Nephron (organoid): ENCODE results near the gene PPP2R2D.

ENCODE experiments used
- H3K27ac Mint-ChIP-seq, 3 experiments: 2 replicates each; pipeline ENCODE4 v1.8.0; 2020; ENCODE audit warnings: mixed read lengths in 3 of 3, mild to moderate bottlenecking in 2 of 3, moderate library complexity in 1 of 3
- H3K27me3 Mint-ChIP-seq: 2 replicates; pipeline ENCODE4 v1.8.0; 2021; ENCODE audit warnings: low read depth, mild to moderate bottlenecking, moderate library complexity, mixed read lengths
- H3K36me3 Mint-ChIP-seq: 2 replicates; pipeline ENCODE4 v1.8.0; 2020; ENCODE audit warnings: low read depth, mixed read lengths
- H3K4me1 Mint-ChIP-seq: 2 replicates; pipeline ENCODE4 v1.8.0; 2020; ENCODE audit warnings: mixed read lengths
- H3K4me3 Mint-ChIP-seq, 3 experiments: 2 replicates each; pipeline ENCODE4 v1.8.0; 2020; ENCODE audit warnings: mild to moderate bottlenecking in 3 of 3, mixed read lengths in 3 of 3, moderate library complexity in 2 of 3
- H3K9me3 Mint-ChIP-seq: 2 replicates; pipeline ENCODE4 v1.8.0; 2020; ENCODE audit warnings: mixed read lengths
- TF ChIP-seq, protein P1 (sequence below), 3 experiments: fragments of 200-600 bp; sonication (generic); IDR thresholded peaks; one replicate each; pipeline ENCODE4 v1.5.0; 2021; ENCODE audit warnings: antibody characterized with exemption in 3 of 3; ENCODE audit not compliant: unreplicated experiment in 3 of 3

PPP2R2D gene

DNA sequence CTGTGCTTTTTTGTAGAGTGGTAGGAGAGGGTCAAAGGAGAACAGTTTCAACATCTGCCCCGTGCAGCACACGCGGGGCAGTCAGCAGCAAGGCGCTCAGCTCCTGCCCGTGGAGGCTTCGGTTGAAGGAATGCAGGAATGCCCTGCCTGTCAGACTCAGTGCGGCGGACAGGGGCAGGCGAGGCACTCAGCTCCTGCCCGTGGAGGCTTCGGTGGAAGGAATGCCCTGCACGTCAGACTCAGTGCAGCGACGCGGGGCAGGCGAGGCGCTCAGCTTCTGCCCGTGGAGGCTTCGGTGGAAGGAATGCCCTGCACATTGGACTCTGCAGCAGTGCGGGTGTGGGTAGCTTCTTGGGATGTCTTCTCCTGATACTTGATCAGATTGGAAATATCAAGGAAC, 37.0 kb downstream of the PPP2R2D start:
- H3K27me3 Mint-ChIP-seq, result no peaks in the 10 kb centered on the region
- H3K4me3 Mint-ChIP-seq, result no peak overlapping the region
- H3K4me1 Mint-ChIP-seq, result no peaks in the 10 kb centered on the region
- H3K36me3 Mint-ChIP-seq, result peaks cover 53% of the 10 kb centered on the region
- TF ChIP-seq, protein P1, sequence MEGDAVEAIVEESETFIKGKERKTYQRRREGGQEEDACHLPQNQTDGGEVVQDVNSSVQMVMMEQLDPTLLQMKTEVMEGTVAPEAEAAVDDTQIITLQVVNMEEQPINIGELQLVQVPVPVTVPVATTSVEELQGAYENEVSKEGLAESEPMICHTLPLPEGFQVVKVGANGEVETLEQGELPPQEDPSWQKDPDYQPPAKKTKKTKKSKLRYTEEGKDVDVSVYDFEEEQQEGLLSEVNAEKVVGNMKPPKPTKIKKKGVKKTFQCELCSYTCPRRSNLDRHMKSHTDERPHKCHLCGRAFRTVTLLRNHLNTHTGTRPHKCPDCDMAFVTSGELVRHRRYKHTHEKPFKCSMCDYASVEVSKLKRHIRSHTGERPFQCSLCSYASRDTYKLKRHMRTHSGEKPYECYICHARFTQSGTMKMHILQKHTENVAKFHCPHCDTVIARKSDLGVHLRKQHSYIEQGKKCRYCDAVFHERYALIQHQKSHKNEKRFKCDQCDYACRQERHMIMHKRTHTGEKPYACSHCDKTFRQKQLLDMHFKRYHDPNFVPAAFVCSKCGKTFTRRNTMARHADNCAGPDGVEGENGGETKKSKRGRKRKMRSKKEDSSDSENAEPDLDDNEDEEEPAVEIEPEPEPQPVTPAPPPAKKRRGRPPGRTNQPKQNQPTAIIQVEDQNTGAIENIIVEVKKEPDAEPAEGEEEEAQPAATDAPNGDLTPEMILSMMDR (IDR thresholded peaks at IDR 0.05; ENCODE audit: unreplicated experiment in 3 of 3), result no peak
- peak overlapping the region in 1 of 3 experiments; percentile 40 for H3K27ac Mint-ChIP-seq
- H3K9me3 Mint-ChIP-seq, result no peaks in the 10 kb centered on the region

DNA sequence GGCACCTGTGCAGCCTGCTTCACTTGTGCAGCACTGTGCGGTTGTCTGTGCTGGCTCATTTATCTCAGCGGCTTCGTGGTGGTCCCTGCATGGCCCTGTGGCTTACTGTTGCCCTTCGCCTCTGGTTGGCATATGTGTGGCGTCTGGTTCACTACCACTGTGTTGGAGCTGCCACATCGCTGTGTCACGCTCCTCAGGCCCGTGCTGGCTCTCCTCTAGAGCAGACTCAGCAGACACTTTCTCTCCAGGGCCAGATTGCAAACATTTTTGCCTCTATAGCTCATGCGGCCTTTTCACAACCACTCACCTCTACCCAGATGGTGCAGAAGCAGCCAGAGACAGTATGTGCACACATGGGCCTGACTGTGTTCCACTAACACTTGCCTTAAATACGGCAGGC, 37.9 kb downstream of the PPP2R2D start:
- Mint-ChIP-seq H3K4me3 (no peak overlapping the region), H3K4me1 (peaks cover 5% of the 10 kb centered on the region), H3K27ac (no peak overlapping the region), H3K9me3 (no peaks in the 10 kb centered on the region), H3K27me3 (no peaks in the 10 kb centered on the region), H3K36me3 (peaks cover 56% of the 10 kb centered on the region)
- TF ChIP-seq, protein P1 (IDR thresholded peaks at IDR 0.05; ENCODE audit: unreplicated experiment in 3 of 3), result no peak

DNA sequence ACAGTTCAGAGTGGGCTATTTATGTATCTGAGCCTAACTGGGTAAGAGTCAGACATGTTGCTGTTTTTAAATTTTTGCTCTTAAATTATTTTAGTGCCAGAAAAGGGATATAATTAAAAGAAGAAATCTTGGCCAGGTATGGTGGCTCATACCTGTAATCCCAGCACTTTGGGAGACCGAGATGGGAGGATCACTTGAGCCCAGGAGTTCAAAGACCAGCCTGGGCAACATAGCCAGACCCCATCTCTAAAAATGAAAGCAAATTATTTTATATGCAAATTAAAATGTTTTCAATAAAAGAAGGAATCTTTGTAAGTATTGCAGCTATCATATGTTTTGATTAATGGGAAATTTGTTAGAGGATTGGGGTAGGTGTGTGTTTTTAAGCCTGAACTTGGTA, 41.6 kb downstream of the PPP2R2D start:
- H3K27me3 Mint-ChIP-seq, result no peaks in the 10 kb centered on the region
- no peaks in the 10 kb centered on the region for H3K9me3 Mint-ChIP-seq
- TF ChIP-seq, protein P1 (IDR thresholded peaks at IDR 0.05; ENCODE audit: unreplicated experiment in 3 of 3), result no peak
- H3K4me3 Mint-ChIP-seq, result no peak overlapping the region
- H3K27ac Mint-ChIP-seq, result no peak overlapping the region
- peaks cover 76% of the 10 kb centered on the region for H3K36me3 Mint-ChIP-seq
- H3K4me1 Mint-ChIP-seq, result peaks cover 13% of the 10 kb centered on the region

DNA sequence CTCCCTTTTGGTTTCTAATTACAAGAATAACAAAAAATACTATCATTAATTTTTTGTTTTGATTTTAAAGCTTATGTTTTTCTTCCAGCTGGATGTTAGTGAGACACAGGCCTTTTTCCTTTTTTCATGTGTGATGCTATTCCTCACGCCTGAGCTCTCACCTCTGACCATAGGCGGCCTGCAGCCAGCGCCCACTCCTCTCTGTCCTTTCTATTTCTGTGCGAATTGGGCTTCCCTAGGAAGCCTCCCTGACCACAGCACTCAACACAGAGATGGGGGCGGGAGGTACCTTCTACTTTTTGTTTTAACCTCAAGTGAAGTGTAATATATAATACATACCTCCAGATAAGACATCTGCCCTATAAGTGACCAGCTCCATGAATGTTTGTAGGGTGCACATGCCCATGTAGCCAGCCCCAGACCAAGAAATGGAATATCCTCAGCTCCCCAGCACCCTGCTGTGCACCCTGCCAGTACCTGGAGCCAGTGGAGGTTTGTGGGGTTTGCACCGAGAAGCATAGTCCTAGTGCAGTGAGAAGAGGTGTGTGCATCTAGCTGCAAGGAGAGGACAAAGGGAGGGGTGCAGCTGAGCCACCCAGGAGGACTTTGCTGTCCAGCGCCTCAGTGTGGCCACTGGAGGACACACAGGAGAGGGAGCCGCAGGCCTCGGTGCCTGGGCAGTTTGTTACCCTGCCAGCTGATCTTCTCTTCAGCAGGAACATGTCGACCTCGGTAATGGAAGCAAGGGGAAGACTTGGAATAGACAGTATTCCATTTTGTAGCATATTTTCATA, 42.4 kb downstream of the PPP2R2D start:
- Mint-ChIP-seq H3K36me3 (peaks cover 76% of the 10 kb centered on the region), H3K9me3 (no peaks in the 10 kb centered on the region)

DNA sequence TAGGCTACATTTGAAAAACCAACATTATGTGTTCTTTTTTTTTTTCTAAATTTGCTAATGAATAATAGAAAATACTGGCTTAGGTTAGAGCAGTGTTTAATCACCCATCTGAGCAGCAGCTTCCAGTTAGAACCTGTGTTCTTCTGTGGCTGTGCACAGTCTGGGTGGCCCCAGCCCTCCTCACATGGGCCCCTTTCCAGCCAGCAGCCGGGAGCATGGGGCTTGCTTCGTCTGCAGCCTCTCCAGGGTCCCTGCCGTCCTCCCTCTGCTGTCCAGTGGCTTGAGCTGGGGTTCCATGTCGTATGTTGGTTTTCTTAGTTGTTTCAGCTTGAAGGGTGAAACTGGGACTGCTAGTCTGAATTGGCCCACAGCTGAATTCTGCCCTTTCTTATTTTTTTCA, 43.6 kb downstream of the PPP2R2D start:
- Mint-ChIP-seq H3K27ac (peak overlapping the region; percentile 69 to 72 (median 71)), H3K4me1 (peaks cover 13% of the 10 kb centered on the region), H3K9me3 (no peaks in the 10 kb centered on the region), H3K27me3 (no peaks in the 10 kb centered on the region), H3K4me3 (no peak overlapping the region), H3K36me3 (peaks cover 82% of the 10 kb centered on the region)
- TF ChIP-seq, protein P1 (IDR thresholded peaks at IDR 0.05; ENCODE audit: unreplicated experiment in 3 of 3), result no peak

More for the DNA sequence above, 42.4 kb downstream of the PPP2R2D start:
- Mint-ChIP-seq H3K4me1 (peaks cover 13% of the 10 kb centered on the region), H3K27ac (peak overlapping the region in 2 of 3 experiments; percentile 47 to 71), H3K4me3 (no peak overlapping the region), H3K27me3 (no peaks in the 10 kb centered on the region)
- TF ChIP-seq, protein P1 (IDR thresholded peaks at IDR 0.05; ENCODE audit: unreplicated experiment in 3 of 3), result peak; percentile 15 to 42 (median 22)
